HG03039 (cell line): ENCODE results near the gene MAP1LC3B2.

ENCODE experiments used
- ATAC-seq: cut with Tn5 transposase; IDR thresholded peaks from one replicate; pipeline ENCODE4 v1.9.1; 2021; ENCODE audit warnings: mild to moderate bottlenecking, moderate library complexity; ENCODE audit not compliant: unreplicated experiment

MAP1LC3B2 gene

GRCh38 chr12:116610971-116611541 lies 51.9 kb downstream of the MAP1LC3B2 start:
- ATAC-seq, result no peak

GRCh38 chr12:116612436-116612835 lies 53.3 kb downstream of the MAP1LC3B2 start:
- ATAC-seq, result no peak

DNA sequence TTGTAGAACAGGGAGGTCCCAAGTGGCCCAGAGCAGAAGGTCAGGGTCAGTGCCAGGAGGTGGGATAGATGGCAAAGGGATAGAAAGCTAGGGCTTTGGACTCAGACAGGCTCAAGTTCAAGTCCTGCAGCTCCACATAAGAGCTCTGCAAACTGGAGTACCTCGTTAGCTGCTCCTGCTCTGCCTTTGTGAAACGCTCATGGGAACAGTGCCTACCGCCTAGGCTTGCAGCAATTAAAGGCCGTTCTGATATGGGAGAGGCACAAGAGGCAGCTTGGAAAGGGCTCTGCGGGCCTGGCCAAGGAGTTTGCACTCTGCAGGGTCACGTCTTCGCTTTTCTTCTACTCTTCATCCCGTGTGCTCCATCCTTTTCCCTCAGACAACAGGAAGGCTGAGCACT lies 54.1 kb downstream of the MAP1LC3B2 start:
- no peak for ATAC-seq

DNA sequence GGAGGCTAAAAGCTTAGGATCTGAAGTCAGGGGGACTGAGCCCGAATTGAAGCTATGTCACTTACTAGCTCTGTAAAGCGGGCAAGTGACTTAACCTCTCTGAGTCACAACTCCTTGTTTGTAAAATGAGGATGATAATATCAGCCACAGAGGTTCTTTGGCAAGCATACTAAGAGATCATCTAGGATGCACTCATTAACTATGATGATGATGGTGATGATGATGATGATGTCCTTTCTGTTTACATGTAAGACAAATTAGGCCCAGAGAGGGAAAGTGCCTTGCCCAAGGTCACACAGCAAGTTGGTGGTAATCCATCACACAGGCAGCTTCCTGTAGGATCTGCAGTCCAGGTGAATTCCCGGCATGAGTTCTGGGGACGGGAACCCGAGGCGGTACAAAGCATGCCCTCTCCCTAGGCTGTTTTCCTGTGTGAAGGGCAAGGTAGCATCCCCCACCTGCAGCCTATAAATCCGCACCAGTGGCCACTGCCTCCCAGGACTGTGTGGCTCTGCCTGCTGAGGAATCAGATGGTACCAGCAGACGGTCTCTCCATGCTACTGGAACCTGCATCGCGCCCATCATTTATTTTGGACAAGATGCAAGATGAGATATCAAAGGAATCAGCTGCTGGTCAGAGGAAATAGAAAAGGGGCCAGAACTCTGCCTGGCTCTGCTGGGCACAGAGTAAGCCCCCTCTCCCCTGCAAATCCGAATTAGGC lies 55.2 kb downstream of the MAP1LC3B2 start:
- no peak for ATAC-seq

DNA sequence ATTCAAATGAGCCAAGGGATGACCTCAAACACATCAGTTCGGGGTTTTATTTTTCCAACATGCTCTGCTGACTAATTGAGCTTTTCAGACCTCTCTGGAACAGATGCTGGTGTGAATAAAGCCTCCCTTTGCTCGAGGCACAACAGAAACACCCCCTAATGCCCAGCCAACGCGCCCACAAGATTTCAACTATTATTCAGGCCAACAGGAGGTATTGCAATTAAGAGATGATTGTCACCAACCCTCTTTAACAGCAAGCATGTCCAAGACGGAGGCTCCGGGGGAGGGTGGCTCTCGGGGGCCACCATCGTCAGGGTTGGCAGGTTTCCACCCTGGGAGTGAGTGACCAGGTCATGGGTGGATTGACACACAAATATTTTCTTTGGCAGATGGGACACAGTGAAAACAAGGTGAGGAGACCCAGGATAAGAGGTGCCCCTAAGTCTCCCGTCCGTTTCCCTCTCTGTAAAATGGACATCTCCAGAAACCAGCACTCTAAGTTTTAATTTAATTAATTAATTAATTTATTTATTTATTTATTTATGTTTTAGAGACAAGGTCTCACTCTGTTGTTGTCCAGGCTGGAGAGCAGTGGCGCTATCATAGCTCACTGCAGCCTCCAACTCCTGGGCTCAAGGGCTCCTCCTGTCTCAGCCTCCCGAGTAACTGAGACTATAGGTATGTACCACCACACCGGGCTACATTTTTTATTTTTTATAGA lies 56.1 kb downstream of the MAP1LC3B2 start:
- ATAC-seq, result no peak

GRCh38 chr12:116616536-116617248 lies 57.5 kb downstream of the MAP1LC3B2 start:
- no peak for ATAC-seq

- ATAC-seq, result no peak
Measured at GRCh38 chr12:116619246-116619645, 60.1 kb downstream of the MAP1LC3B2 start.

GRCh38 chr12:116620124-116620491 lies 60.9 kb downstream of the MAP1LC3B2 start:
- ATAC-seq, result no peak

DNA sequence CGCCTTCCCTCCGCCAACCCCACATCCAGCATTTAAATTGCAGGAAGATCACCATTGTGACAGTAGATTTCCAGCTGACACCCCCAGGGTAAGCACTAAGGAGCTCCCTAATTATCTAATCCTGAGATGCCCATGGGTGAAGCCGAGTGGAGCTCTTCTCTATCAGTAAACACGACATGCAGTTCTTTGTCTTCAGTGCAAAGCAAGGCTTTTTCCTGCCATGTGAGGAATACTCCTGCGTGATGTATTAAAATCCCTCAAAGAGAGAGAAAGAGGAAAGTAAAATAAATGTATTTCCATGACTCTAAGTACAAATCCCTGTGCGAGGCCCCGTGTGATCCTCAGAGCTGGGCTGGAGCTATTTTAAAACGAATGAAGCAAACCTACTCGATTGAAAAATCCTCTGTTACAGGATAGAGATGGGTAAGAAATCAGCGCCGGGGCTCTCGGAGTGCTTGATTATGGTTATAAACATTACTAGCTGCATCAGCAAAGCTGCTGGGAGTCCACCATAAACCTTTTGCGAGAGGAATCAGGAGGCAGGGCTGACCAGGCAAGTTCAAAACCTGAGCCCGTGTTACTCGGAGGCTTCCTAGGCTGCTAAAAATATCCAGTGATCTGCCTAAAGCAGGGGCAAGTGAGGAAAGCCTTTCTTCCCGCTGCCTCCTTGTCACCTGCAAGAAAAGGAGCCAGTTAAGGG lies 61.5 kb downstream of the MAP1LC3B2 start:
- ATAC-seq, result no peak

DNA sequence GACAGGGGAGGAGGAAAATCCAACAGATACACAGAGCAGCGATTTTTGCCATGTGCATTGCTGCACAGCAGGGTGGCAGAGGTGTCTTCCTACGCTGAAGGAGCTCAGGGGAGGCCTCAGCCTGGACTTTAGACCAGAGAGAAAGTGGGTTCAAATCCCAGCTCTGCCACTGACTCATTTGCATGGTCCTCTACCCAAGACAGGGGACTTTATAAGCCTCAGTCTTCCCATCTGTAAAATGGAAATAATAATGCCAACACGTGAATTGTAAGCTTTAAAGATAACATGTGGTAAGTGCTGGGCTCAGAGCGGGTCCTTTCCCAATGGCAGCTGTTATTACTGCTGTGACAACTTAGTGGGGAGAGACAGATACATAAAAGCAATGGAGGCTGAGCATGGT lies 62.0 kb downstream of the MAP1LC3B2 start:
- no peak for ATAC-seq

DNA sequence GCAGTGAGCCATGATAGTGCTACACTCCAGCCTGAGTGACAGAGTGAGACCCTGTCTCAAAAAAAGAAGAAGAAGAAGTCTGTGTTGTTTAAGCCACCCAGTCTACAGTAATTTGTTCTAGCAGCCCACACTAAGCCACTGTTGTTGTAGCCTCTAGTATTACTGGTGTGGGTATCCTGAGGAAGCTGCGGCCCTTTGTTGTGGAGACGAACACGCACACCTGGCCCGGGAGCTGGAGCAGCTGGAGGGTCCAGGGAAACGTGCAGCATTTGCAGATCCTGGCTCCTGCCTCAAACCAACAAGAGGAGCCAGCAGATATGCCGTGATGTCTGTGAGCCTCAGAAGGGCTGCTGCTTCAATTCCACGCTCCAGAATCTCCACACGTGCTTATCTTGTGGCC lies 65.3 kb downstream of the MAP1LC3B2 start:
- ATAC-seq, result no peak

- ATAC-seq, result no peak
Measured at GRCh38 chr12:116626153-116626552, 67.0 kb downstream of the MAP1LC3B2 start.
